ENCODE data around the gene ZBTB12. TPM values are rescaled to one million over a fixed set of nuclear protein-coding genes. Genes with fewer than 3 reads are reported as not detected.

The ZBTB12 gene
- total and polyA plus RNA-seq, 2 of the 8 experiments (the other 6 are each of a cell fraction or from before 2014, with no cell fraction given), result 20.7 to 40.8 TPM

- POLR2A ChIA-PET (ENCODE audit: partially characterized antibody), result interaction anchor here (0.7 to 5.6 kb wide), 4 partner anchors 11 to 165 kb away, joined by 4 to 47 read pairs (median 6); partner anchors contain the start of gene NEU1
- H2BK12ac ChIP-seq (ENCODE audit: low read depth, low read length), result no peak overlapping the region
Observed at GRCh38 chr6:31875877-31876276, 26.0 kb downstream of the ZBTB12 start.

More at GRCh38 chr6:31875877-31876276, 26.0 kb downstream of the ZBTB12 start:
- DNase-seq (ENCODE audit: low read depth in 1 of 2, low spot score in 2 of 2) (no peak), FAIRE-seq (no peak)
- H2AFZ ChIP-seq (ENCODE audit: low read length), result no peak overlapping the region
- H3K9ac ChIP-seq (replicated peaks in 1 of 4; ENCODE audit: extremely low read depth in 1 of 4, low read depth in 3 of 4, low read length in 3 of 4), result no peak overlapping the region
- no peak overlapping the region for H3K23ac ChIP-seq (ENCODE audit: insufficient read length)
- H2BK120ac ChIP-seq (replicated peaks; ENCODE audit: low read depth, low read length), result no peak overlapping the region
- H4K5ac ChIP-seq (ENCODE audit: insufficient read length, low read depth, low read length), result no peak overlapping the region
- CTCF ChIA-PET (ENCODE audit: partially characterized antibody), result interaction anchor here (0.6 to 8.1 kb wide), 6 partner anchors 13 to 512 kb away, joined by 3 to 59 read pairs (median 3); no protein-coding TSS in a partner anchor
- H2AK5ac ChIP-seq (ENCODE audit: low read depth, low read length), result no peak overlapping the region
- H3K14ac ChIP-seq (ENCODE audit: insufficient read length), result no peak overlapping the region
- H3K27me3 ChIP-seq (replicated peaks in 1 of 4; ENCODE audit: control insufficient read depth in 3 of 4, extremely low read depth in 1 of 4, insufficient read depth in 3 of 4, low read length in 3 of 4), result no peaks in the 10 kb centered on the region
- peaks cover 0 to 16% (median 2%) of the 10 kb centered on the region in 4 experiments; a peak in 3 of 7 replicates for H3K4me1 ChIP-seq (replicated peaks in 1 of 4; ENCODE audit: control insufficient read depth in 3 of 4, insufficient read depth in 4 of 4, low read length in 3 of 4)
- TF ChIP-seq CHD2 (IDR thresholded peaks at IDR 0.05; ENCODE audit: low read length) (no peak), CTBP2 (IDR thresholded peaks at IDR 0.05; ENCODE audit: borderline replicate concordance, insufficient read depth, insufficient read length, low read length) (no peak), RBBP5 (IDR thresholded peaks at IDR 0.05; ENCODE audit: borderline replicate concordance, low read depth, low read length) (no peak), SRF (IDR thresholded peaks at IDR 0.05; ENCODE audit: low read depth, low read length) (no peak), NRF1 (IDR thresholded peaks at IDR 0.05; ENCODE audit: low read depth, low read length) (no peak), POU5F1 (IDR thresholded peaks at IDR 0.05; ENCODE audit: low read depth, low read length) (no peak), POLR2A (IDR thresholded peaks at IDR 0.05; ENCODE audit: control extremely low read depth in 1 of 2, low read depth in 2 of 2, low read length in 2 of 2) (no peak)
- H3K4ac ChIP-seq (replicated peaks; ENCODE audit: insufficient read length, low read depth, low read length), result no peak overlapping the region
- no peak overlapping the region for H3K27ac ChIP-seq (ENCODE audit: low read depth, low read length)
- H2BK20ac ChIP-seq (ENCODE audit: low read length), result no peak overlapping the region
- no peak overlapping the region for H2BK15ac ChIP-seq (ENCODE audit: low read length)
- peaks cover 0 to 6% of the 10 kb centered on the region in 2 experiments for H4K20me1 ChIP-seq (replicated peaks in 1 of 2; ENCODE audit: control insufficient read depth in 1 of 2, insufficient read depth in 2 of 2, low read length in 2 of 2)
- H3K4me2 ChIP-seq (ENCODE audit: insufficient read depth in 1 of 2, low read depth in 2 of 2, low read length in 2 of 2), result no peak overlapping the region
- no peak overlapping the region for H2BK5ac ChIP-seq (ENCODE audit: low read depth, low read length)
- H4K91ac ChIP-seq (replicated peaks; ENCODE audit: insufficient read length, low read length), result no peak overlapping the region
- no peak overlapping the region for H3K56ac ChIP-seq (replicated peaks; ENCODE audit: insufficient read length, low read depth, low read length)
- no peak overlapping the region for H3K4me3 ChIP-seq (ENCODE audit: extremely low read depth in 1 of 4, insufficient read depth in 2 of 4, low read depth in 3 of 4, low read length in 4 of 4)
- no peaks in the 10 kb centered on the region; the same call in 1 of the 2 replicates for H3K23me2 ChIP-seq (ENCODE audit: low read depth, low read length)
- H3K36me3 ChIP-seq (ENCODE audit: control insufficient read depth in 2 of 4, insufficient read depth in 4 of 4, low read length in 3 of 4), result peaks cover 4 to 13% (median 13%) of the 10 kb centered on the region in 4 experiments; a peak in 5 of 8 replicates
- H4K8ac ChIP-seq (ENCODE audit: extremely low read depth, insufficient read depth, low read length), result no peak overlapping the region
- H3K79me2 ChIP-seq (ENCODE audit: control insufficient read depth in 1 of 2, insufficient read depth in 2 of 2, low read length in 2 of 2), result no peaks in the 10 kb centered on the region
- H3K79me1 ChIP-seq (ENCODE audit: low read depth, low read length), result no peaks in the 10 kb centered on the region; the same call in 1 of the 2 replicates
- H3K18ac ChIP-seq (ENCODE audit: extremely low read depth, low read length), result no peak overlapping the region
- WGBS, 2 experiments (ENCODE audit: extremely low coverage in 1 of 2, insufficient coverage in 1 of 2, insufficient read length in 1 of 2, insufficient replicate concordance in 2 of 2, low coverage in 1 of 2, low lambda C conversion rate in 2 of 2, missing lambda C conversion rate in 1 of 2), result 75% methylated on average over 5 of the region's 5 CpGs; no CpG with 5 or more reads in 1 of the 2 experiments
- no peaks in the 10 kb centered on the region for H3K9me3 ChIP-seq (ENCODE audit: insufficient read depth in 2 of 2, low read depth in 1 of 2, low read length in 1 of 2)
